Hematopoietic multipotent progenitor cell treated with erythropoietin and hydrocortisone succinate and interleukin-3 and kit ligand, for 6 days (in vitro differentiated cells): Measurements from ENCODE around the gene RAPGEF1.
A peak's percentile ranks its signal among the peaks of the same experiment; 100 is the strongest.
"Not testable (repeated sequence)": the region's sequence is repeated elsewhere in the genome, so short reads cannot be mapped to it uniquely, and the experiment has no call there.

Experiments
- DNase-seq: peaks from one replicate; pipeline ENCODE4 v3.0.0-alpha.2; 2015

Gene RAPGEF1

GRCh38 chr9:131739959-131740648 lies at the start of gene RAPGEF1:
Gene RAPGEF1 (minus strand): TSS chr9:131740076. CDS start chr9:131739830, 246 bp downstream.
- peak; percentile 63 for DNase-seq

GRCh38 chr9:131788851-131789250 lies 49.0 kb upstream of the RAPGEF1 start:
- DNase-seq, result no peak

- DNase-seq, result no peak
These were observed 48.0 kb upstream of the RAPGEF1 start for GRCh38 chr9:131787838-131788237.

GRCh38 chr9:131784748-131785501 lies 45.0 kb upstream of the RAPGEF1 start:
- DNase-seq, result no peak

GRCh38 chr9:131781069-131781468 lies 41.2 kb upstream of the RAPGEF1 start:
- DNase-seq, result no peak

GRCh38 chr9:131776473-131776872 lies 36.6 kb upstream of the RAPGEF1 start:
- peak; percentile 80 for DNase-seq

- DNase-seq, result no peak
These were observed 36.2 kb upstream of the RAPGEF1 start for GRCh38 chr9:131776036-131776435.

- no peak for DNase-seq
These were observed 34.8 kb upstream of the RAPGEF1 start for GRCh38 chr9:131774636-131775035.

- DNase-seq, result peak; percentile 91
These were observed 34.1 kb upstream of the RAPGEF1 start for GRCh38 chr9:131773911-131774379.

GRCh38 chr9:131772940-131773339 lies 33.1 kb upstream of the RAPGEF1 start:
- no peak for DNase-seq

- DNase-seq, result no peak
These were observed 31.8 kb upstream of the RAPGEF1 start for GRCh38 chr9:131771646-131772045.

- no peak for DNase-seq
These were observed 29.5 kb upstream of the RAPGEF1 start for GRCh38 chr9:131769361-131769760.

- DNase-seq, result no peak
These were observed 24.7 kb upstream of the RAPGEF1 start for GRCh38 chr9:131764568-131764967.

GRCh38 chr9:131762356-131762932 lies 22.6 kb upstream of the RAPGEF1 start:
- peak; percentile 86 for DNase-seq

GRCh38 chr9:131759017-131759647 lies 19.3 kb upstream of the RAPGEF1 start:
- DNase-seq, result no peak

- no peak for DNase-seq
These were observed 17.7 kb upstream of the RAPGEF1 start for GRCh38 chr9:131757549-131757948.

- DNase-seq, result peak; percentile 91
These were observed 15.8 kb upstream of the RAPGEF1 start for GRCh38 chr9:131755541-131756198.

GRCh38 chr9:131754846-131755245 lies 15.0 kb upstream of the RAPGEF1 start:
- DNase-seq, result no peak

GRCh38 chr9:131753751-131754150 lies 13.9 kb upstream of the RAPGEF1 start:
- not testable (repeated sequence) for DNase-seq

GRCh38 chr9:131752231-131752884 lies 12.5 kb upstream of the RAPGEF1 start:
- DNase-seq, result no peak

GRCh38 chr9:131748411-131748955 lies 8.6 kb upstream of the RAPGEF1 start:
- no peak for DNase-seq

- peak; percentile 85 for DNase-seq
These were observed 7.5 kb upstream of the RAPGEF1 start for GRCh38 chr9:131747352-131747751.
